Upper lobe of left lung (tissue), 4 donors: ENCODE results near the gene IGSF21.

Experiments
- CTCF ChIP-seq, 6 experiments: fragments of 450-650 bp in 4 of 6; fragments of 200-600 bp in 2 of 6; sonication (generic) in 2 of 6; IDR thresholded peaks; one replicate each; pipeline ENCODE4 v1.5.1; 2016 to 2019; ENCODE audit warnings: antibody characterized with exemption in 6 of 6
- POLR2A ChIP-seq, 4 donors: fragments of 450-650 bp; IDR thresholded peaks; one replicate each; pipeline ENCODE4 v1.5.1; 2016 to 2017; ENCODE audit warnings: antibody characterized with exemption in 4 of 4, mild to moderate bottlenecking in 2 of 4
- POLR2AphosphoS5 ChIP-seq, 2 donors: sonication (generic); formaldehyde crosslinking; IDR thresholded peaks; one replicate each; pipeline ENCODE4 v1.5.1; 2017; ENCODE audit warnings: antibody characterized with exemption in 2 of 2

- TF ChIP-seq CTCF (IDR thresholded peaks at IDR 0.05) (no peak), POLR2AphosphoS5 (IDR thresholded peaks at IDR 0.05) (no peak), POLR2A (IDR thresholded peaks at IDR 0.05) (no peak)
Measured at GRCh38 chr1:18422954-18423353, 315.4 kb downstream of the IGSF21 start.
